Lower leg skin (tissue), 3 donors: ENCODE results near the gene KLRC4.

Source experiments
- POLR2A ChIP-seq, 2 donors: fragments of 450-650 bp; IDR thresholded peaks; one replicate each; pipeline ENCODE4 v1.6.1; 2016 to 2017; ENCODE audit warnings: antibody characterized with exemption in 2 of 2, mild to moderate bottlenecking in 1 of 2, moderate library complexity in 1 of 2
- TF ChIP-seq, protein P1 (sequence below), 3 donors: fragments of 450-650 bp; IDR thresholded peaks; one replicate each; pipeline ENCODE4 v1.5.1; 2016; ENCODE audit warnings: antibody characterized with exemption in 3 of 3, mild to moderate bottlenecking in 3 of 3, moderate library complexity in 2 of 3

DNA sequence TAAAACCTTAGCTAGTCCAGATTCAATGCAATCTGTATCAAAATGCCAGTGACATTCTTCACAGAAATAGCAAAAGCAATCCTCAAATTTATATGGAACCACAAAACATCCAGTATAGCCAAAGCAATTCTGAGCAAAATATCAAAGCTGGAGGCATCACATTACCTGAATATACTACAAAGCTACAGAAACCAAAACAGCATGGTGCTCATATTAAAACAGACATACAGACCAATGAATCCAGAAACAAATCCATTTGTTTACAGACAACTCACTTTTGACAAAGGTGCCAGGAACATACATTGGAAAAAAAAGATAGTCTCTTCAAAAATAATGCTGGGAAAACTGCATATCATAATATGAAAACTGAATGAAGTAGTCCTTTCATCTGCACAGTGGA lies 4.8 kb downstream of the KLRC4 start:
- TF ChIP-seq, protein P1, sequence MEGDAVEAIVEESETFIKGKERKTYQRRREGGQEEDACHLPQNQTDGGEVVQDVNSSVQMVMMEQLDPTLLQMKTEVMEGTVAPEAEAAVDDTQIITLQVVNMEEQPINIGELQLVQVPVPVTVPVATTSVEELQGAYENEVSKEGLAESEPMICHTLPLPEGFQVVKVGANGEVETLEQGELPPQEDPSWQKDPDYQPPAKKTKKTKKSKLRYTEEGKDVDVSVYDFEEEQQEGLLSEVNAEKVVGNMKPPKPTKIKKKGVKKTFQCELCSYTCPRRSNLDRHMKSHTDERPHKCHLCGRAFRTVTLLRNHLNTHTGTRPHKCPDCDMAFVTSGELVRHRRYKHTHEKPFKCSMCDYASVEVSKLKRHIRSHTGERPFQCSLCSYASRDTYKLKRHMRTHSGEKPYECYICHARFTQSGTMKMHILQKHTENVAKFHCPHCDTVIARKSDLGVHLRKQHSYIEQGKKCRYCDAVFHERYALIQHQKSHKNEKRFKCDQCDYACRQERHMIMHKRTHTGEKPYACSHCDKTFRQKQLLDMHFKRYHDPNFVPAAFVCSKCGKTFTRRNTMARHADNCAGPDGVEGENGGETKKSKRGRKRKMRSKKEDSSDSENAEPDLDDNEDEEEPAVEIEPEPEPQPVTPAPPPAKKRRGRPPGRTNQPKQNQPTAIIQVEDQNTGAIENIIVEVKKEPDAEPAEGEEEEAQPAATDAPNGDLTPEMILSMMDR (IDR thresholded peaks at IDR 0.05) = no peak
- no peak for TF ChIP-seq POLR2A (IDR thresholded peaks at IDR 0.05)
